Fibroblast of lung (primary cell): ENCODE measurements around the gene PRELP.

Experiments used
- CTCF ChIP-seq, 2 donors: IDR thresholded peaks in 1 of 2; conservative IDR thresholded peaks in 1 of 2; 1 replicate in 1 of 2; 2 replicates in 1 of 2; pipeline ENCODE4 v1.5.1; 2011 to 2012; ENCODE audit warnings: low read length in 2 of 2, control low read depth in 1 of 2, inconsistent platforms in 1 of 2, low read depth in 1 of 2, mild to moderate bottlenecking in 1 of 2
- EZH2 ChIP-seq: IDR thresholded peaks from 2 replicates; pipeline ENCODE4 v1.5.1; 2012; ENCODE audit warnings: low read length, control low read depth, mild to moderate bottlenecking; ENCODE audit errors: missing control alignments

DNA sequence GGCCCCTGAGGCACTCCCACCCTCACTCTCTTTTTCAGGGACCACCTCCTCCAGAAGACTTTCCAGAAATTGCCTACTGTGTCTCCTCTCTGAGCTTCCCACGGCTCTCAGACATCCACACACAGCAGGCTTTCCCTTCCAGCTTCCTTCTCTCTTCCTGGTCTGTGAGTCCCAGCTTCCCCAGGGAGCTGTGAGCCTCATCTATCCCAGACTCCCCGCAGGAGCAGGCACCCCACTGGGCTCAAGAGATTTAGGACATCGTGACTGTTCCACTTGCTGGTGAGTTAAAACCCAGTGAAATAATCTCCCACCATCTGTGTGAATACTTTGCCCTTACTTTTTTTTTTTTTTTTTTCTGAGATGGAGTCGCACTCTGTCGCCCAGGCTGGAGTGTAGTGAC, 22.0 kb upstream of the PRELP start:
- TF ChIP-seq CTCF (conservative IDR thresholded peaks at IDR 0.05 in 1 of 2, IDR thresholded peaks at IDR 0.05 in 1 of 2; ENCODE audit: low read depth in 1 of 2, low read length in 2 of 2) (no peak), EZH2 (no peak)
